G401 (cell line): ENCODE measurements around the gene CD300LB. TPM values are rescaled to one million over a fixed set of nuclear protein-coding genes. Genes with fewer than 3 reads are reported as not detected.

Experiments used
- DNase-seq: peaks from one replicate; pipeline ENCODE4 v3.0.0-alpha.2; 2015; ENCODE audit warnings: low spot score
- in situ Hi-C: cut with HindIII; loops from 2 replicates; pipeline ENCODE4 v1.10.0; 2016; ENCODE audit warnings: low sequenced_read_pairs, mixed read lengths
- total RNA-seq: library from RNA; depleted of rRNA; stranded (reverse); fragments of >200 nt; shearing (Covaris generic); gene quantifications from 2 replicates; pipeline ENCODE4 v1.2.3, GENCODE V29; 2014

Gene CD300LB
- total RNA-seq, 1 experiment from 2014 or later = not detected

DNA sequence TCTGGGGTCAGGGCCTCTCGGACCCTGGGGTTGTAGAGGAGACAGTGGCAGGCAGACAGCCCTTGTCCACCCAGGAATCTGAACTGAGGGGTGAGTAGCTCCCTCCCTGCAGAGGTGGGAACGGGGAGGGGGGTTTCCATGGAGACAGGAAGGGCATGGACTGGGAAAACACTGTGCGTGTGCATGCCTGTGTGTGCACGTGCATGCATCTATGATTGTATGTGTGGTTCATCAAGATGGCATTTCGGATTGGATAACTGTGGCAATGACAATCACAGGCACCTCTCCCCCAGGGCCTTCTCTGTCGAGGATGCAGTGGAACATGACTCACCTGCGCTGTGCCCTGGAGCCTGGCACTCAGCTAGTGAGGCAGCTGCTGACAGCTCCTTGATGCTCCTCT lies 20.8 kb upstream of the CD300LB start:
- DNase-seq = no peak
- in situ Hi-C loops = no loop called here

DNA sequence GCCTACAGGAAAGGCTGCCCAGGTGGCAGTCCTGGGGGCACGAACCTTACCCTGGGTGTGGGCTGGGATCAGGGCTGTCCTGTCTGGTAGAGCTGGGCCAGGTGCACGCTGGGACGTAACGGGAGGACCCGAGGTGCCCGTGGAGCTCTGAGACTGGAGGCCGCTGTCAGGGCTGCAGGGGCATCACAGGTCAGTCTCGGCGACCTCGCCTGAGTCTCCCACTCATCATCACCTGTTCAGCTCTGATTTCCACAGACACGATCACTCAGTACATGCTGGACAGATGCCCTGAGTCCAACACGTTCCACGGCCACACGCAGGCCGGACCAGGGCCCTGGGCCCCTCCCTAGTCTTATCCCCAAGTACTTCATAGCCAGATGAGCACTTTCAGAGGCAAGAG lies 19.3 kb upstream of the CD300LB start:
- DNase-seq = no peak
- in situ Hi-C loops = no loop called here

DNA sequence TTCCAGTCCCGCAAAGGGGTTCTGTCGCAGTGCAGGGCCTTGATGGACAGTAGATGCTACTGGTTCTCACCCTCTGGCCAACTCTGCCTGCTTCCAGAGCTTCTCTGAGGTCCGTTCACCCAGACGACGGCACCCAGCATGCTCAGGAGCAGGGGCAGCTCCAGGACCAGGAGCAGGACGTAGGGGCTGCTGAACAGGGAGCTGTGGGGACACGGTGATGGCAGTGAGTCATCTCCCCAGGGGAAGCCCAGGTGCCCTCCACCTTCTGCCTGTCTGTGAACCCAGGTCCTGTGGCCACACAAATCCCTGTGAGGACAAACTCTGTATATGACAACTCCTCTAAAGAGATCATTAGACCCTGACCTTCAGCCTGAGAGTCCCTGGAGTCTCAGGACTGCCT lies 18.1 kb upstream of the CD300LB start:
- no peak for DNase-seq
- in situ Hi-C loops = no loop called here

- in situ Hi-C loops = no loop called here
These were observed 16.5 kb upstream of the CD300LB start for GRCh38 chr17:74547736-74548135.

DNA sequence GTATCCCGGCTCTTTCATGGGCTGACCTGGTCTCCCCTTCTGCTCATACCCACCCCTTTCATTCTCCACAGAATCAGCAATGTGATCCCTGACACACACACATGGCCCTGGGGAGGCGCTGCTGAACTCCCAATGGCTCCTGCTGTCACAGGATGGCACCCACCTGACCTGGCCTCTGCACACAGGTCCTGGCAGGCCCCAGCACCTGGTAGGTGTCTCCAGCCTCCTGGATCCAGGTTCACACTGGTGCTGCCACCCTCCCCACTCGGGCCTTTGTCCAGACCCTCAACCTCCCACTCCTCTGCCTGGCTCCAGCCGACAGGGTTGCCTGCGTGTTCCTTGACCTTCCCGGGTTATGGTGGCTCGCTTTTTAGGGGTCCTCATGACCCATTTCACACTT lies 16.0 kb upstream of the CD300LB start:
- DNase-seq = no peak
- in situ Hi-C loops = no loop called here

More at GRCh38 chr17:74547736-74548135, 16.5 kb upstream of the CD300LB start:
- DNase-seq = no peak

DNA sequence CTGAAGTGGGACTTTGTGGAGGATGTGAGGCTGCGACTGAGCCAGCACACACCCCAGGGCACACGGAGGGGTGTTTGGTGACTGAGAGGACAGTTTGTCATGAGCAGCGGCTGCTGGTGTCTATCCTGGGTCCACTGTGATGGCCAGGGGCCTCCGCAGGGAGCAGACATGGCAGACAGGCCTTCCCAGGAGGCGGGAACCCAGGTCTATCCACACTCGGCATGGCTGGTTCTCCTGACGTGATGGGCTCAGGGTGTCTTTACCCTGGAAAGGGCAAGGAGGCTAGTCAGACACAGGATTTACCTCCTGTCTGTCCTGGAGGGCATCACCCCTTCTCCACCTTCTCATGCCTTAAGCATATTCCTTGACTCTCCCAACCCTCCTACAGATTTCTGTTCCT lies 15.3 kb upstream of the CD300LB start:
- no peak for DNase-seq

GRCh38 chr17:74545843-74546230 lies 14.6 kb upstream of the CD300LB start, which contains the start of gene CD300C:
CD300C (minus strand) TSS chr17:74546115; CDS start chr17:74545782, 333 bp downstream.
- DNase-seq = no peak

More for the DNA sequence above, 15.3 kb upstream of the CD300LB start:
- in situ Hi-C loops = no loop called here

GRCh38 chr17:74544991-74545842 lies 13.9 kb upstream of the CD300LB start:
- in situ Hi-C loops = no loop called here
- no peak for DNase-seq

More at GRCh38 chr17:74545843-74546230, 14.6 kb upstream of the CD300LB start, which contains the start of gene CD300C:
- in situ Hi-C loops = no loop called here

- no peak for DNase-seq
- in situ Hi-C loops = no loop called here
These were observed 12.9 kb upstream of the CD300LB start for GRCh38 chr17:74543891-74544760.

- no peak for DNase-seq
- in situ Hi-C loops = no loop called here
These were observed 12.1 kb upstream of the CD300LB start for GRCh38 chr17:74543406-74543805.

DNA sequence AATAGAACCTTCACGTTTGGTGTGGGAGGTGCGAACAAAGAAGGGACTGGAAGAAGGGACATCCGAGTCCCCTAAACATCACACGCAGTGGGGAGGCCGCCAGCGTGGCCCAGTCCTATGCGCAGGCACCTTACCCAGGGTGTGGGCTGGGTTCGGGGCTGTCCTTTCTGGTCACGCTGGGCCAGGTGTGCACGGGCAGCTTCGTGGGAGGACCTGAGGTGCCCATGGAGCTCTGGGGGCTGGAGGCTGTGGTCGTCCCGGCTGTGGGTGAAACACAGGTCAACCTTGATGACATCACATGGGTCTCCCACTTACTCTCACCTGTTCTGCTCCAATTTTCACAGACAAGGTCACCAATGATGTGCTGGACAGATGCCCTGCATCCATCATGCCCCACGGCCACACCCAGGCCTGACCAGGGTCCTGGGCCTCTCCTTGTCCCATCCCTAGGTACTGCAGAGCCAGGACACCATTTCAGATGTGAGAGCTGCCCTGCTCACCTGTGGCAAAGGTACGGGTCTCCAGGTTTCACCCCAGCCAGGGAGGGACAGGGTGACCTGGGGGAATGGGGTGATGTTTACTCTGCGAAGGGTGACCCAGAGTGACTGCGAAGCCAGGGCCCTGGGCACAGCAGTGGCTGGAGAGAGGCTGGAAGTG lies 11.6 kb upstream of the CD300LB start:
- no peak for DNase-seq
- in situ Hi-C loops = no loop called here

- in situ Hi-C loops = no loop called here
- DNase-seq = no peak
These were observed 10.9 kb upstream of the CD300LB start for GRCh38 chr17:74542166-74542565.

- in situ Hi-C loops = no loop called here
- no peak for DNase-seq
These were observed 10.2 kb upstream of the CD300LB start for GRCh38 chr17:74541176-74542111.

GRCh38 chr17:74539281-74539820 lies 8.1 kb upstream of the CD300LB start:
- in situ Hi-C loops = no loop called here
- no peak for DNase-seq

GRCh38 chr17:74536890-74537289 lies 5.6 kb upstream of the CD300LB start:
- in situ Hi-C loops = no loop called here
- no peak for DNase-seq

GRCh38 chr17:74532115-74532514 lies 840 bp upstream of the CD300LB start:
- in situ Hi-C loops = no loop called here
- no peak for DNase-seq

GRCh38 chr17:74530831-74531150 lies 484 bp downstream of the CD300LB start:
- in situ Hi-C loops = no loop called here
- no peak for DNase-seq

GRCh38 chr17:74529243-74529642 lies 2.0 kb downstream of the CD300LB start:
- DNase-seq = no peak

More at GRCh38 chr17:74529243-74529642, 2.0 kb downstream of the CD300LB start:
- in situ Hi-C loops = no loop called here
